PFSK-1 (cell line): Measurements from ENCODE around the gene TK2.

Experiments
- POLR2AphosphoS5 ChIP-seq: IDR thresholded peaks from 2 replicates; pipeline ENCODE4 v1.6.1; 2012; ENCODE audit warnings: low read depth, mild to moderate bottlenecking, control low read depth, low read length, moderate library complexity
- TAF1 ChIP-seq: IDR thresholded peaks from 2 replicates; pipeline ENCODE4 v1.6.1; 2012; ENCODE audit warnings: low read length, control low read depth, borderline replicate concordance; ENCODE audit not compliant: insufficient read depth
- TF ChIP-seq, protein P1 (sequence below), 2 experiments: IDR thresholded peaks; 2 replicates each; pipeline versions ENCODE4 v1.6.1 to v1.8.0; 2011 to 2012; ENCODE audit warnings: low read depth in 2 of 2, low read length in 2 of 2, control low read depth in 1 of 2, inconsistent platforms in 1 of 2, mild to moderate bottlenecking in 1 of 2, moderate library complexity in 1 of 2; ENCODE audit not compliant: insufficient read depth in 1 of 2

DNA sequence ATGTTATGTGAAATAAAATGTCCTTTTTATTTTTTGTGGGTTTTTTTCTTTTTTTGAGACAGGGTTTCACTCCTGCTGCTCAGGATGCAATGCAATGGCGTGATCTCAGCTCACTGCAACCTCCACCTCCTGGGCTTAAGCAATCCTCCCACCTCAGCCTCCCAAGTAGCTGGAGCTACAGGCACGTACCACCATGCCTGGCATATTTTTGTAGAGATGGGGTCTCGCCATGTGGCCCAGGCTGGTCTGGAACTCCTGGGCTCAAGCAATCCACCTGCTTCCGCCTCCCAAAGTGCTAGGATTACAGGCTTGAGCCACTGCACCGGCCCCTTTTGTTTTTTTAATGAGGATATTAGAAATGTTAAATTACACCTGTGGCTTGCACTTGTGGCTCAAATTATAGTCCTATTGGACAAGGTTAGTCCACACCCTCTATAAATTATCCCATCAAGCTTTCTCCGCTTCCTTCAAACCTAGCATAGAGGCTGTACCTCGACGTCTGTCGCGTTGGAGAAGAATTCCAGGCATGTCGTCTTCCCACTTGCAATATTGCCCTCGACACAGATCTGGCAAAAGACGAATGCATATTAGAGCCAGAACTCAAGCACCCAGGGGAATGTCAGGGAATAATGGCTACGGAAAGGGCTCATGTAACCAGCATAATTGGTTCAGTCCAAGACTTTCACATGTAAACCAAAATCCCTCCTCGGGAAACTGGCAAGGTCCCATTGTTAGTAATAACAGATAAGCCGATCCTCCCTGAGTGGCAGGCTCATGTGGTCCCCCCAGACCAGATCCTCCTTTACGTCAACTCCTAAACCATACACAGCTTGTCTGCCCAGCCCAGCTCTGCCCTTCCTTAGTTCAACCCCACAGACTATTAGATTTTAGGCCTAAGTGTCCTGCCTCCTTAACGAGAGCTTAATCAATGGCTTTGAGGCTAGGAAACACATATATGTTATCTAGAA is 8.2 kb downstream of the TK2 start:
- no peak for TF ChIP-seq TAF1
- TF ChIP-seq, protein P1, sequence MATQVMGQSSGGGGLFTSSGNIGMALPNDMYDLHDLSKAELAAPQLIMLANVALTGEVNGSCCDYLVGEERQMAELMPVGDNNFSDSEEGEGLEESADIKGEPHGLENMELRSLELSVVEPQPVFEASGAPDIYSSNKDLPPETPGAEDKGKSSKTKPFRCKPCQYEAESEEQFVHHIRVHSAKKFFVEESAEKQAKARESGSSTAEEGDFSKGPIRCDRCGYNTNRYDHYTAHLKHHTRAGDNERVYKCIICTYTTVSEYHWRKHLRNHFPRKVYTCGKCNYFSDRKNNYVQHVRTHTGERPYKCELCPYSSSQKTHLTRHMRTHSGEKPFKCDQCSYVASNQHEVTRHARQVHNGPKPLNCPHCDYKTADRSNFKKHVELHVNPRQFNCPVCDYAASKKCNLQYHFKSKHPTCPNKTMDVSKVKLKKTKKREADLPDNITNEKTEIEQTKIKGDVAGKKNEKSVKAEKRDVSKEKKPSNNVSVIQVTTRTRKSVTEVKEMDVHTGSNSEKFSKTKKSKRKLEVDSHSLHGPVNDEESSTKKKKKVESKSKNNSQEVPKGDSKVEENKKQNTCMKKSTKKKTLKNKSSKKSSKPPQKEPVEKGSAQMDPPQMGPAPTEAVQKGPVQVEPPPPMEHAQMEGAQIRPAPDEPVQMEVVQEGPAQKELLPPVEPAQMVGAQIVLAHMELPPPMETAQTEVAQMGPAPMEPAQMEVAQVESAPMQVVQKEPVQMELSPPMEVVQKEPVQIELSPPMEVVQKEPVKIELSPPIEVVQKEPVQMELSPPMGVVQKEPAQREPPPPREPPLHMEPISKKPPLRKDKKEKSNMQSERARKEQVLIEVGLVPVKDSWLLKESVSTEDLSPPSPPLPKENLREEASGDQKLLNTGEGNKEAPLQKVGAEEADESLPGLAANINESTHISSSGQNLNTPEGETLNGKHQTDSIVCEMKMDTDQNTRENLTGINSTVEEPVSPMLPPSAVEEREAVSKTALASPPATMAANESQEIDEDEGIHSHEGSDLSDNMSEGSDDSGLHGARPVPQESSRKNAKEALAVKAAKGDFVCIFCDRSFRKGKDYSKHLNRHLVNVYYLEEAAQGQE (IDR thresholded peaks at IDR 0.05; ENCODE audit: insufficient read depth in 1 of 2, low read depth in 2 of 2, low read length in 2 of 2), result no peak
- TF ChIP-seq POLR2AphosphoS5, result no peak
